RPMI7951 (cell line): ENCODE results near the gene PPM1L. TPM values are rescaled to one million over a fixed set of nuclear protein-coding genes. Genes with fewer than 3 reads are reported as not detected.
A peak's percentile ranks its signal among the peaks of the same experiment; 100 is the strongest.

Experiments
- DNase-seq: peaks from one replicate; pipeline ENCODE4 v3.0.0-alpha.2; 2012; ENCODE audit warnings: low read depth
- total RNA-seq: library from RNA; depleted of rRNA; stranded (reverse); fragments of >200 nt; shearing (Covaris generic); gene quantifications from 2 replicates; pipeline ENCODE4 v1.2.3, GENCODE V29; 2014; rRNA removed

The PPM1L gene
- total RNA-seq, 1 experiment from 2014 or later: 1.6 TPM

DNA sequence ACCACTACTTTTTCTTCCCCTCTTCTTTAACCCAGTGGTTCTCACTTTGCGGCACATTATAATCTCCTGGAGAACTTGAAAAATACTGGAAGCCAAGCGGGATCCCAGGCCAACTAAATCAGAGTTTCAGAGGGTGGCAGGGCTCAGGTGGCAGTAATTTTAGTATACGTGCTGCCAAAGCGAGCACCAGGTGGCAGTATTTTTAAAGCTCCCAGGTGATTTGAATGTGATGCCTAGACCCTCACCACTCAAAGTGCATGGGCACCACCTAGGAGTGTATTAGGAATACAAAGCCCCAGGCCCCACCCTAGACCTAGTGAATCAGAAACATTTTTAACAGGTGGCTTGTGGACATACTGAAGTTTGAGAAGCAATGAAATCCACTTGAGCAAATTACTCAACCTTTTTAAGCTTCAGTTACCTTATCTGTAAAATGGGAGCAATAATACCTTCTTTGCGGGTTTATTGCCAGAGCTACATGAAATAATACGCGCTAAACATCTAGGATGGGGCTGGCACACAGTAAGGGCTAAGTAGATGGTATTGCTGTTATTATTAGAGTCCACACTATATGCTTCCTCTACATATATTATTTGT lies 340.8 kb downstream of the PPM1L start:
- peak; percentile 14 for DNase-seq

GRCh38 chr3:161100994-161101393 lies 345.0 kb downstream of the PPM1L start:
- DNase-seq: no peak

DNA sequence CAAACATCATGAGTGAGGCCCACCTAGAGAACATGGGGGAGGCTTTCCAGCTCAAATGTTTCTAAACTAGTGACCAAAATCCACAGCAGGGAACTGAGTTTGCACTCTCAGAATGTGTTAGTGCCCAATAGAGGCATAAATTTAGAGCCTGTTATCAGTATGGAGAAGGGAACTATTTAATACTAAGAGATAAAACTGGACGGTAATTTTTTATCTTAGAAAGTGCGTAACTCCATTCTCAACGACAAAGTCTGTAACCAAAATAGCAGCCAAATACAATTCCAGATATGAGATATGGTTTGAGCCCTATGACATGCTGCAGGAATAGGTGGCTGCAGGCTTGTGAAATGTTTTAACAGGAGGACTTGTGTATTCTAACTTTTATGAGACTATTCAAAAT lies 345.6 kb downstream of the PPM1L start:
- DNase-seq: no peak

DNA sequence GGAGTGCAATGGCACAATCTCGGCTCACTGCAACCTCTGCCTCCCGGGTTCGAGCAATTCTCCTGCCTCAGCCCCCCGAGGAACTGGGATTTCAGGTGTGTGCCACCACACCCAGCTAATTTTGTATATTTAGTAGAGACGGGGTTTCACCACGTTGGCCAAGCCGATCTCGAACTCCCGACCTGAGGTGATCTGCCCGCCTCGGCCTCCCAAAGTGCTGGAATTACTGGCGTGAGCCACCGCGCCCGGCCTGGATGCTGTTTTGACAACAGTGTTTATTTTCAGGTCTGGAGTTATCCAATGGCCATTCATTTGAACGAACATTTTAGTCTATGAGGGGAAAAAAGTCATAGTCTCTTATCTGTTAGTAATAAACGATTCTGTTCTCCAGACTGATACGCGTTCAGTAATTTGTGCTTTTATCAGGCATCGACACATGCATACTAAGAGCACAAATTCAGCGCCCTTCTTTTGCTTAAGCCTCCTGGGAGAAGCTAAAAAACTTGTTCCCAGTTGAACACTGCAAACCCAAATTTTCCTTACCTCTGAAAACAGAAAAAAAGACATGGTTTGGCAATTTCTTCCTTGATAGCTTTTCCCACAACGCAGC lies 347.9 kb downstream of the PPM1L start:
- DNase-seq: no peak

- peak; percentile 60 for DNase-seq
These were observed 348.8 kb downstream of the PPM1L start, which contains the start of gene B3GALNT1 for GRCh38 chr3:161104561-161105551. TSS of gene B3GALNT1 (minus strand) at chr3:161105349. CDS start at chr3:161086754, 18,595 bp downstream.

DNA sequence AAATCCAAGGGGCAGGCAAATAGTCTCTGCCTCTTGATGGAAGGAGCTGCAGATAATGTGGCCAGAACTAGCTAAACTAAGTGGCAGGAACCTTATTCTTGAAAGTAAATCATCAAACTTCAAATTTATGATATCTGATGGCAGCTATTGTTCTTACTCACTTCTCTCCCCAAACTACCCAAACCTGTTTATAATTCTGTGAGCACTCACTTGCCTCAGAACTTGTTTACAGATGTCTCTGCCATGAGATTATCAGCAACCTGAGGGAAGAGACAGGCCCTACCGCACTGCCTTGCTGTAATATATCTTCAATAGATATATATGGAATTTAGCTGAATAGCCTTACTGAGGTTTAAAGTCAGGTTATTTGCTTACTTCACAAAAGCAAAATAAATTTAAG lies 351.3 kb downstream of the PPM1L start:
- no peak for DNase-seq

GRCh38 chr3:161108840-161109239 lies 352.8 kb downstream of the PPM1L start:
- DNase-seq: peak; percentile 82

GRCh38 chr3:161117646-161118045 lies 361.6 kb downstream of the PPM1L start:
- DNase-seq: no peak

DNA sequence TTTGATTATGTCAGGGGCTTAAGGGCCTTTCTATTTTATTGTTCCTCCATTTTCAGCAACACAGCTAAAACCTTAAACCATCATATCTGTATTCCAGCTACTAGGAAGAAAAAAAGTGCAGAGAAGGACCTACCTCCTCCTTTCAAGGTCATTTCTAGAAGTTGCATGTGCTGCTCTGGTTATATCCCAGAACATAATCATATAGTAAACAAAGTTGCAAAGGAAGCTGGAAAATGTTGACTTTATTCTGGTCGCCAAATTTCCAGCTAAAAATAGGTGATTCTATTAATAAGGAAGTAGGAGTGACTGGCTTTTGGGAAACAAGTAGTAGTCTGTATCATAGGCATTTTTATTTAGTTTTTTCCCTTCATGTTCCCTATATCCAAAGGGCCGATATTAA lies 370.5 kb downstream of the PPM1L start:
- no peak for DNase-seq

Other genes starting within 250 kb of the PPM1L start
- gene KPNA4, start 190.7 kb upstream of the PPM1L start, total RNA-seq: 22.3 and 27.8 TPM in 2 replicates
- not detected in 2 replicates for gene ARL14, start 79.1 kb upstream of the PPM1L start, total RNA-seq